ENCODE results near the gene MPIG6B.

Gene MPIG6B

GRCh38 chr6:31729515-31729978 is 6.4 kb downstream of the MPIG6B start:
- DNase-seq (ENCODE audit: extremely low read depth, low read depth): peak; percentile 75
- no peak for TF ChIP-seq CTCF (IDR thresholded peaks at IDR 0.05; ENCODE audit: low read depth, low read length)

GRCh38 chr6:31729979-31730630 is 6.9 kb downstream of the MPIG6B start:
- TF ChIP-seq CTCF (IDR thresholded peaks at IDR 0.05; ENCODE audit: low read depth, low read length): no peak; the same call in 1 of the 2 replicates
- peak; percentile 83 for DNase-seq (ENCODE audit: extremely low read depth, low read depth)

- no peak for TF ChIP-seq CTCF (IDR thresholded peaks at IDR 0.05; ENCODE audit: low read depth, low read length)
These were observed 7.5 kb downstream of the MPIG6B start for GRCh38 chr6:31730631-31731086.

GRCh38 chr6:31732029-31732428 is 8.9 kb downstream of the MPIG6B start:
- DNase-seq (ENCODE audit: extremely low read depth, low read depth): no peak
- TF ChIP-seq CTCF (IDR thresholded peaks at IDR 0.05; ENCODE audit: low read depth, low read length): no peak

More at GRCh38 chr6:31730631-31731086, 7.5 kb downstream of the MPIG6B start:
- DNase-seq (ENCODE audit: extremely low read depth, low read depth): no peak

- TF ChIP-seq CTCF (IDR thresholded peaks at IDR 0.05; ENCODE audit: low read depth, low read length): no peak
- no peak for DNase-seq (ENCODE audit: extremely low read depth, low read depth)
These were observed 10.6 kb downstream of the MPIG6B start for GRCh38 chr6:31733734-31734133.

GRCh38 chr6:31734247-31734820 is 11.2 kb downstream of the MPIG6B start:
- no peak for DNase-seq (ENCODE audit: extremely low read depth, low read depth)
- TF ChIP-seq CTCF (IDR thresholded peaks at IDR 0.05; ENCODE audit: low read depth, low read length): no peak

GRCh38 chr6:31734821-31735406 is 11.7 kb downstream of the MPIG6B start:
- no peak for DNase-seq (ENCODE audit: extremely low read depth, low read depth)
- no peak for TF ChIP-seq CTCF (IDR thresholded peaks at IDR 0.05; ENCODE audit: low read depth, low read length)

Measured in AG09319 (cell line).